NCI-H524 treated with DMSO at 0.1 percent for 48 hours (cell line): ENCODE data around the gene FAM131C.
"Not testable (repeated sequence)": the region's sequence is repeated elsewhere in the genome, so short reads cannot be mapped to it uniquely, and the experiment has no call there.

Experiments
- DNase-seq: peaks from one replicate; lab custom pipeline; 2025; lab: John Stamatoyannopoulos, UW

Gene FAM131C

DNA sequence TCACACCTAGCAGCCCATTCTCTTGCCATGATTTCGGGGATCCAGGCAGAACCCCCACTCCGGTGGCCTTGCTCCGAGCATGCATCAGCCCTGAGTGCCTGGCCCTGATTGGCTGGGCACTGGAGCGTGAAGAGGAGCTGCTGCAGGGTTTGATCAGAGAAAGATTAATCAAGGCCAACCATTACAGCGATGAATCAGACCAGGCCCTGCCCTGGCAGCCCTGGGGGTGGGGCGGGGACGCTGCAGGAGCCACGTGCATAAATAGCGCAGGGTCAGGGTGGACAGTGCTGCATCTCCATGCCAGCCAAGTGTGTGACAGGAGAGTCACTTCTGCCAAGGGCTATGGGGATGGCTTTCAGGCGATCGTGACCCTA lies 3.4 kb upstream of the FAM131C start:
- no peak for DNase-seq

DNA sequence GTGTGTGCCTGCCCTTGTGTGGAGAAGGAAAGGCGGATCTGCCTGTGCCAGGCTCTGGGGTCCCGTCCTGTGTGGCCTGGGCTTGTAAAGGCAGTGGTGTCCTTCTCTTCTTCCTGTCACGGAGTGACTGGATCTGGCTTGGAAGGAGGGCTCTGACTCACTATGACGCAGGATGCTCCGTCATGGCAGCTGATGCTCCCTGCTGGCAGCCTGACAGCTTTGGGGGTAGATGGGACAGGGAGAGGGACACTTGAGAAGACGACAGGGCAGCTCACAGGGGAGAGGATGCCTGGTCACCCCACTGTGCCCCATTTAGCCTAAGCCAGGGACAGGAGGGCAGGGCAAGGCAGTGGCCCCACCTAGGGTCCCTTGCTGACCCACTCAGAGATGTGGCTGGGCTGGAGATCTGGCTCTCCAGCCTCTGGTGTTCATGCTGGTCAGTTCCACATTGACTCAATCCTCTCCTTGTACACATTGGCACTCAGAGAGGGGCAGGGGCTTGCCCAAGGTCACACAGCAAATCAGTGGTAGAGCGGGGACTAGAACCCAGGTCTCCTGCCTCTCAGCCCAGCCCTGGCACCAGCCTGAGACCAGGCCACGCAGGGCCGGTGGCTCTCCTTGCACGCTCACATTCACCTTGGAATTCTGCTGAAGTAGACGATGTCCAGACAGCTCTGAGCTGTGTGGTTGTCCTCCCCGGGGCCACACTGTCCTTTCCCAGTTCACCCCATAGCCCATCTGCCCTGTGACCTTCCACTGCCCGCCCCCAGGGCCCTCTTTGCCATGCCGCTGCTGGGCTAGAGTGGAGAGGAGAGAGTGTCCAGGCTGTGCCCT lies 2.8 kb upstream of the FAM131C start:
- DNase-seq: no peak

DNA sequence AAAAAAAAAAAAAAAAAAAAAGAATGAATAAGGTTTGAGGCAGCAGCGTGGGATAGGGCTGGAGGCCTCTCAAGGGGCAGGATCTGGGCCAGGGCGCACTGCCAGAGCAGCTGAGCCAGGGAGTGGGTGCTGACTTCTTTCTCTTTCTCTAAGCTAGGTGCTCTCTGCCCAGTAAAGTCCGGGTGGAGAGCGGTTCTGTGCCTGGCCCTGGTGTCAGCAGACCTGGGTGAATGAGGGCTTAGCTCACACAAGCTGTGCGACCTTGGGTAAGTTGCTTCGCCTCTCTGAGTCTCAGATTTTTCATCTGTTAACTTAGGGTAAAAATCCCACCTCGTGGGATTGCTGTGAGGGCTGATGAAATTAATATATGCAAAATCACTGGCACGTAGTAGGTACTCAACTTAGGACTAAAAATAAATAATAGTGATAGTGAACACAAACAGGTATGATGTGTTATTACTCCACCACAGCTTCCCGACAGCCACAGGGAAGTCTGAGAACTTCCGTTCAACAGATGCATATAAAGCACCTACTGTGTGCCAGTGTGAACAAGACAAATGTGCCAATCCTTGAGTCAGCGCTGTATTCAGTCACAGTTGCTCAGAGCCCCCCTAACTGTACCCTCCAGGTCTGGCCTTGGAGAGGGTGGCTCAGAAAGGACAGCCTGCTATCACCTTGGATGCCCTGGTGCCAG lies 2.0 kb upstream of the FAM131C start:
- no peak for DNase-seq

DNA sequence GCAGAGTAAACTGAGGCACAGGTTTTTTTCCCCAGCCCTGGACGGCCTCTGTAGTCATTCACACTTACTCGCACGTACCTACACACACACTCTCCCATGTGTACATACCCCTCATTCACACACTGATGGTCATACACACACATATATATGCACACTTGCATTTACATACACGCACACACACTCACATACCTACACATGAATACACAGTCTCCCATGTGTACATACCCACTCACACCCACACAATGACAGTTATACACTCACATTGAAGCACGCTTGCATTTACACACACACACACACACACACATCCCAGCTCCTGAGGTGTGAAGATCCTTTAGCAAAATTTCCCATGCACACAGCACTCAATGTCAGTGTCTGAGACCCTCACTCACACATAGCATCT lies 766 bp upstream of the FAM131C start:
- no peak for DNase-seq

DNA sequence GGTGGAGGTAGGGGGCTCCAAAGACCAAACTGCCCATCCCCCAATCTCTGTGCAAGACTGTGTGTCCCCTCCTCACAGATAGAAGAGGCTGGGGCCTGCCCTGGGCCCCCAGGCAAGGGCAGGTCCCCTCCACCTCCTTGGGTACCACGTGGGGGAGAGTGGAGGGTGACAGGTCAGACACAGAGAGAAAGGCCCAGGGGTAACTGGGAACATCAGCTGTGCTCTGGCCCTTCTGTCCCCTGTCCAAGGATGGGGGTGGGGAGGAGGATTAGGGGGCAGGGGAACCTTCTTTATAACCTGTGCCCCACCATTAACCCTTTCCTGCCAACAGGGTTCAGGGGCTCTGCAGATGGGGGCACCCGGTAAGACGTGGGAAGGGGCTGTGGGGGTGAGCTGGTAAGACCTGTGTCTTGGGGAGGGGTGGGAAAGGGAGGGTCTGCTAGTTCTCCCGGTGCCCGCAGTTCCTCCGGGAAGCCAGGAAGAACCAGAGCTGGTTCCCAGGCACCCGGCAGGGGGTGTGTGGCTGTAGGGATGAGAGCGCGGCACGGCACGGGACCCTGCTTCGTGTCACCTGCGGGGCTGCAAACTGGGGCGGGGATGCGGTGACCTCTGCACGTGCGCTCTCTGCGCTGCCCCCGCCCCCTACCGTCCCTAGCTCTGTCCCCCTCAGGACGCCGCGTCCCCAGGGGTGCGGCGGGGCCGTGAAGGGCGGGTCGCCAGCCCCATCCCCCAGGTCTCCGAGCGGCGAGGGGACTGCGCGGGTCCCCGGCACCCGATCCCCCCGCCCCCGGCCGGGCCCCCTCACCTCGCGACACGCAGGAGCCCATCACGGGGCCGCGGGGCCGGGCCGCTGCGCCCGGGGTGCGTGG lies 601 bp downstream of the FAM131C start:
- no peak for DNase-seq

DNA sequence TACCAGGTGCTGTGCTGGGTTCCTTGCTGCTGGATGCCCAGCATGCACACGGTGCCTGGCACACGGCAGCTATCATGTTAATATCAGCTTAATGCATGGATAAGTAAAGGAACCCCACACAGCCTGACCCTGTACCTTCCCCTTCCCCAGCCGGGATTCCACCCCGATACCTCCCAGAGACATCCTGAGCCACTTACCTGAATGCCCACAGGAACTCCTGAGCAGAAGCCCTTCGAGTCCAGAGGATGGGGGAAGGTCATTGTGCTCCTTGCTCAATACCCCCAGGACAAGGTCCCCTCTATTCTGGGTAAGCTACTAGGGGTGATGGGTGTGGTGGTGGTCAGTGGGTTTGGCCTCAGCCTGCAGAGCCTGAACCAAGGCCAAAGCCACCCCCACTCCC lies 1.4 kb downstream of the FAM131C start:
- DNase-seq: no peak

DNA sequence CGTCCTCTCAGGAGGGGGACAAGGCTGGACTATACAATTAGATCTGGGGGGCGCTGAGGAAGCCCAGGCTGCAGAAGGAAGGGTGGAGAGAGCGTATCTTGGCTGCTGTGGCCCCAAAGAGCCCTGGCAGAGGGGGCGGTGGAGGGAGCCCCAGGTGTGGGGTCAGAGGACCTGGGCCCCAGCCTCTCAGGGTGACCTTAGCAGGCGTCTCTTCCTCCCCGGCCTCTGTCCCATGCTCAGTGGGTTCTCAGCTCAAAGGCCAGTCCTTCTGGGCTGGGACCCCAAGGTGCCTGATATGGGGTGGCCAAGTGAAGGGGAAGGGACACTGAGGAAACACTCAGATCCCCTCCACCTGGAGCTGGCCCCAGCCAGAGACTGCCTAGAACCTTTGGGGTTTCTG lies 1.8 kb downstream of the FAM131C start:
- no peak for DNase-seq

DNA sequence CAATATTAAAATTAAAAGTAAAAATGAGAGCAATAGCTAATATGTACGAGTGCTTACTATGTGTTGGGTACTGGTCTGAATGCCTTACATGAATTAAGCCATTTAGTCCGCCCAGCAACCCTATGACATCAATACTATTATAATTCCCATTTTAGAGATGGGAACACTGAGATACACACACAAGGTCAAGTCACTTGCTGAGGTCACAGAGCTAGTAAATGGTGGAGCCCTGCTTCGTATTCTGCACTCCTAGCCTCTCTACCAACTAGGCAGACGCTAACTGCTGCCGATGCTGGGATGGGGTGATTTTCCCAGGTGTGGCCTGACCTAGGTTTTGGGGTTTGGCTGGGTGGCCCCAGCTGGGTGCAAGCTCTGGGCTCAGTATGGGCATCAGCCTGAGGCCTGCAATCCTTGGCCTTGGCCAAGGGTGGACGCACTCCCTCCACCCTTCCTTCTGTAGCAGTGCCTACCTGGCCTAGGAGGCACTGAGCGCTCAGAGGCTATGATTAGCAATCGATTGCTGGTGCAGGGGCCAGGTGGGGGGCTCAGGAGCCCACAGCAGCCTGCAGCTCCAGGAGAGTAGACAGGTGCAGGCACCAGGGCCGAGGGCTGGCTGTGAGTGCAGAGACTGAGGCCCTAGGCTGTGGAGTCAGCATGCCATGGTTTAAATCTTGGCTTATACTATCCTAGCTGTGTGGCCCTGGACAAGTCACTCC lies 2.7 kb downstream of the FAM131C start:
- no peak for DNase-seq

DNA sequence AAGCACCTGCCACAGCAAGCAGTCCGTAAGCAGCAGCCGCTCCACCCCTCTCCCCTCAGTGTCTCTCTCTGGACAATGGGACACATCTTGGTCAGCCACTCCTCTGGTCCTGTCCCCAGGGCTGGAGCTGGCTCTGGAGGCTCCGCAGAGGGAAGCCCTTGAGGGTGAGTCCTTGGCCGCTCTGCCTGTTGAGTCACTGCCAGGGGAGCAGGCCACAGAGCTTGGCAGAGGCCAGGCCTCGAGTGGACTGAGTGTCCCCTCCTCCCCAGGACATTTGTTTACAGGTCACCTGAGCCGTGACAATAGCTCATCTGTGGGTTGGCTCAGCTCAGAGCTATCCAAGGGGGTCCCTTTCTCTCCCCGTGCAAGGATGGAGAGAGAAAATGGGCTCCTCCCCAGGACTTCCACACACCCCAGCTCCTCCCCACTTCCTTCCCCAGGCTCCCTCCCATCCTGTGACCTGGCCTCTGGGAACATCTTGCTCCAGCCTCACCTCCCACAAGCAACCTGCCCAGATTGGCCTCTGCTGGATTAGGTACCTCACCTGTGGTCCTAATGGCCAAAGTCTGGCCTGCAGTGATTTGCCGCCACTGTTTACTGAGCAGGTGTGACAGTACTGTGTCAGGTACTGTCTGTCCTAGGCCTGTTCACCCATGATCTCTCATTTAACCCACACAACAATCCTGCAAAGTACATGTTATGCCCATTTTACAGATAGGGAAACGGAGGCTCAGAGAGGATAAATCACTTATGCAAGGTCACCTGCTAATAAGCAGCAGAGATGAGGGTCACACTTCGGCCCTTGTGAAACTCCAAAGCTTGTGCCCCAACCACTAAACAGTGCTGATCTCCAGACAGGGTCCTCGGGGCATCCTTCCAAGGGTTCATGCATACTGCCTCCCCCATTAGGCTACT lies 4.8 kb downstream of the FAM131C start:
- no peak for DNase-seq

DNA sequence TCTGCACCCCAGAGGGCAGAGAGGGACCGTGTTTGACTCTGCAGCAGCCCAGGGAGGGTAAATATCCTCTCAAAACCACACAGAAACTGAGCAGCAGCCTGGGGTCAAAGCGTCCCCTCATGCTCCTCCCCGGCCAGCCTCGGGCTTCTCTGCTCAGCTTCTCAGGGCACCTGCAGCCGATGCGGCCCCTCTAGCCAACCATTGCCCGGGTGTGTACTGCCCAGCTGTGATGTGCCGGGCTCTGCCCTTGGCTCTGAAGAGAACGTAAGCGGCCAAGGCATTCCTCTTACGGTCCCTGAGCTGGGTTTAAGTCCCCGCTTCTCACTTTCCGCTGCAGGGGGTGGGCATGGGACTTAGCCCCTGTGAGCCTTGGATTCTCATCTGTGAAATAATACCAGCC lies 5.5 kb downstream of the FAM131C start:
- no peak for DNase-seq

DNA sequence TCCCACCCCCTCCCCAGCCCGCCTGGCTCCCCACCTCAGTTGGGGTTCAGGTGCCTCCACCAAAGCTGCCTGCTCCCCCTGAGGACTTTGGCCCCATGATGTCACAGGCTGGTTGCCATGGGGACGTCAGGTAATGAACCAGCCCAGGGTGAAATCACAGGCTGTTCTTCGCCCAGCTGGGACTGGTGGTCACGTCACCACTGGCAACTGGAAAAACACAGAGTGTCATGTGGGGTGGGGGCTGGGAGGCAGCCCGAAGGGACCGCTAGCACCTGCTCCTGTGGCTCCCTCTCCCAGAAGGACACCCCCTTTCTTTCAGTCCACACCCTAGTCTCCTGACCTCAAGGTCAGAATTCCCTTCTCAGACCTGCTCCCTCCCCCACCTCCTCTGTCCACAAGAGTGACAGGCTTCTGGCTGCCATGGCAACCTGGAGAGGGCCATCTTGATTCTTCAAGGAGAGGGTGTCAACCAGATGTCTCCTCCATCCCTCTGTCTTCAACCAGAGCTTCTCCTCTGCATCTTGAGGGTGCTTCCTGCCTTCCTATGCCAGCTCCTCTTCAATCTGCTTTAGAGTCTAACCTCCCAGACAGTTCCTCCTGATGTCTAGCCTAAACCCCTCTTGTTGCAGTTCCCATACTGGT lies 6.2 kb downstream of the FAM131C start:
- peak; percentile 47 for DNase-seq

DNA sequence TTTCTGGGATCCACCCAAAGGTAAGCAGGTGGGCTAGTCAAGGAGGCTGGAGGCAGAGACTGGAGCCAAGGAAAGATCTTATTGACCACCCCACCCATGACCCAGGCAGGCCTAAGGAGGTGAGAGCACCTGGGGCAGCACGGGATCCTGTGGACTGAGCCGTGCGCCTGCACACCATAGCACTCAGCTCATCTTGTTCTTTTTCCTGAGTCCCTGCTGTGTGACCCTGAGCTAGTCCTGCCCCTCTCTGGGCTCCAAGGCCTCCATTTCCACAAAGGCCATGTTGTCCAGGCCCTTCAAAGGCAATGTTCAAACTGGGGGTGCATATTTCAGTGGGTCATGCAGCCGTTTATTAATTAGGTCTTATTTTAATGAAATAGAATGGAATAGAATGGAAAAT lies 7.2 kb downstream of the FAM131C start:
- DNase-seq: no peak

DNA sequence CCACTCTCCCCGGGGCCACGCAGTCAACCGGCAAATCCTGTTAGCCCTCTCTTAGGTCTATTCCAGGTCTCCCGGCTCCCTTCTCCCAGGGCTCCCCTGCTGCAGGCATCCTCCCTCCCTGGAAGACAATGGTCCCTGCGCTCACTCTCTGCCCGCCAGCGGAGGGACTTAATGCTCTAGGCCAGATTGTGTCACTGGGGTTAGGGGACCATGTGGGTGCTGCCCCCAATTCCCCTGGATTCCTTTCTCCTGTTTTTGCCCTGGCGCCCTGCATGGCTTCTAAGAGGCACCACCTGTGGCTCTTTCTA lies 8.2 kb downstream of the FAM131C start:
- no peak for DNase-seq

DNA sequence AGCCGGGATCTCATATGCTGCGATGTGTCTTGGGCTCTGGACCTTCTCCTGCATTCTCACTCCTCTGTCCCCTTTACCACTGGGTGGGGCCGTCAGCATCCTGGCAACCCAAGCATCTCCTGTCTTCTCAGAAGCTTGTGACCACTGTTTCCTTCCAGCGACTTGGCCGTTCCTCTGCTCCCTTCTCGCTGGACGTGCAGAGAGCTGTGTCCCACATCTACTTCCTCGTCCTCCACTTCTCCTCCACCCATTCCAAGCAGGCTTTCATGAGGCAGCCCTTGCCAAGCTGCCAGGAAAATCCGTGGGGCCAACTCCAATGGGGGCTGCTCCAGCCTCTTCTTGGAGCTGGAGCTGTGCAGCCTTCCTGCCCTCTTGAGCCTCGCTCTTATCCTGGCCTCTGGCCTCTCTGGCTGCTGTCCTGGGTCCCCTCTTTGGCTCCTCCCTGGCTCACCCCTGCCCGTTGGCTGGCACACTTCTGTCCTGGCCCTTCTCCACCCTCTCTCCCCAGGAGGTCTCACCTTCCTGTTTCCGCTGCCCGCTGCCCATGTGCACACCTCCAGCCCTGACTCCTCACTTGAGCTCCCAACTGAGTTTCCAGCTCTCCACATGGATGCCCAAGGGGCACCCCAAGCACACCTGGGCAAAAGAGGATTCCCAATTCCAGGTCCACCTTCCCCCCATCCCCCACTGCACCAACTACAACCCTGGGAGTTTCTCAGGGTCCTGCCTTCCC lies 8.7 kb downstream of the FAM131C start:
- no peak for DNase-seq

DNA sequence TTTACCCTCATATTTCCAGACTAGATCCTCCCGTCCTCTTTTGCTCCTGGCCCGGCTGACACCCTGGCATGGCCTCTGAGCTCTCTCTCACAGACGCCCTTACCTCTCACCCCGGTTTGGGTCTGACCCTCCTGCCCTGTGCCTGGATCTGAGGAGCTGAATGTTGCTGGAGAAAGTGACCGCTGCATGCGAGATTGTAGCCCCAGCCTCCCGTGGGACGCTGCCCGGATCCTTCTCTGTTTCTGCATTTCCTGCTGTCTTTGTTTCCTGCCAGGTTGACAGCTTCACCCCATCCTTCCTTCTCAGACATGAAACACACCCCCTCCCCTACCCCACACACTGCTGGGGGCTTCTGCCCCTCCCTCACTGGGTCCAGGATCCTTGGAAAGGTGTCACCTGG lies 9.5 kb downstream of the FAM131C start:
- no peak for DNase-seq

DNA sequence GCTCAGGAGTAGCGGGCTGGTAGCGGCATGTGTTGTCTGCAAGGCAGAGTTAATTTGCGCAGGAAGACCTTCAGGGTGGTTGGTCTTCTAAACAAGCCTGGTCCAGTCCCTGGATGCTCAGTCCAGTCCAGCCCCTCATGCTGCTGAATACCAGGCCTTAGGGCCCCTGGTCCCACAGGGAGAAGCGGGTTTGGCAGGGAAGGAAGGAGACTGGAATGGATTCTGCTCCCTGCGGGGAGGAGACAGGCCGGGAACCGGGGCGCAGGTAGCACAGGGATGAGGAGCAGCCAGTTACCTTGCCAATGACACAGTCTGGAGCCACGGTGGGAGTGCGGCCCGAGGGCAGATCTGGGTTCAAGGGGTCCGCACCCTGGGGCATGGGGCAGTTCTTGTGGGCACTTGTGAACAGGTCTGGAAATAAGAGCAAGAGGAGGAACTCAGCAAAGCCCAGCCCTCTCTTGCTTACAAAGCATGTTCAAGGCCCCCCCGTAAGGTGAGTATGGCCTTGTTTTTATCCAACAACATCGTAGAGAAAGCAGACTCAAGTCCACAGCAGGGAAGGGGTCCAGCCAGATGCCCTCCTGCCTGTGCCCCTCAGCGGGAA lies 10.1 kb downstream of the FAM131C start:
- no peak for DNase-seq

DNA sequence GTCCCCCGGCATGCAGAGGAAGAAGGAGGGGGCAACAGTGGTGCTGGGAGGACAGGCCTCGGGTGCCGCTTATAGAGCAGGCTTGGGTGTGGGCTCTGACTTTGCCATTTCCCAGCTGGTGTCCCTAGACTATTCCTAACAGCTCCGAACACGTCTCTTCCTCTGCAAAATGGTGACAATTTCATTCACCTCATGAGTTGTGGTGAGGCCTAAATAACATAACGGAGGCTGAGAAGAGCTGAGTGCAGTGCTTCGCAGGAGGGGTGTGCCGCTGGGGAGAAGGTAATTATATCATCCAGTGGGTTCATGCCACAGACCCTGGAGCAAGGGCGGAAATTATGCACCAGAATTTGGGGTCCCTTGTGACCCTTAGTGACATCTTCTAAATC lies 10.8 kb downstream of the FAM131C start:
- DNase-seq: not testable (repeated sequence)

DNA sequence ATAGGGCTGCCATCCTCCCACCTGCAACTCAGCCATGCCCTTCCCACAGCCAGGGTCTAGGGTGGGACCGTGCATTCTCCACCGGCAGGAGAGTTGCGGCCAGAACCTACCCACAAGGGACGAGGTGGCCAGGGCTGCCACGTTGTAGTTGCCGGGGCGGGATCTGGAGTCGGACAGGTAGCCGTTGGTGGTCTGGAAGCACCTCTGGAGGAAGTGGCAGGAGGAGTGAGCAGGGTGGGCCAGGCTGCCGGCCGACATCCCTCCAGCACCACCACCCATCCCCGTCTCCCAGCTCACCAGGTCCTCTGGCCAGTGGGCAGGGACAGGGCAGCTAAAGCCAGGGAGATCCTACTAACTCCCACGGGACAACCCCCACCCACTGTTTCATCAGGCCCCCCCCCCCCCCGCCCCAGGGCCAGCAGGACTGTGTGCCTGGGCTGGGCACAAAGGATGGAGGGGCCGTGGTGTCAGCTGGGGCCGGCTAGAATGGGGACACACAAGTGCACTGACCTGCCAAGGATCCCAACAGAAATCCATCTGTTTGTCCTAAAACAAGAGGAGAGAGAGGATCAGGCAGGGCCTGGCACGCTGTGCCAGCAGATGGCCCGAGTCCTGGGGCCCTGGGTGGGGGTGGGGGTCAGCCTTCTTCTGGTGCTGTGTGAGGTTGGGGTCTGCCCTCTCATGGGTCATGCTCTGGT lies 11.3 kb downstream of the FAM131C start:
- not testable (repeated sequence) for DNase-seq

DNA sequence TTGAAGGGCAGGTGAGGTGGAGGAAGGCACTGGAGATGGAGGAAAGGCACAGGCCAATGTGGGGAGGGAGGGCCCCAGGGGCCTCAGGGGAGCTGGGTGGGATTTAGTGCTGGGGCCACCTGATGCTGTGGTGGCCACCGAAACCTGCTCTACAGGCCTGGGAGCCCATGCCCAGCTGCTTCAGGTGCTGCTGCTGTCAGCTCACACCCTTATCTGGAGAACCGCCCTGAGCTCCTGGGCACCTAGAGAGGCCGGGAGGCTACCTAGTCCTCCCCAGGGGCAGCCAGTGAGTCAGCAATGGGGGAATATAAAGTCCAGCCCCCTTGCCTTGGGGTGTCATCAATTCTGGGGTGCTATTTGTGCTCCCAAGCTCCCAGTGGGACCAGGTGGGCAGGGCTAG lies 12.2 kb downstream of the FAM131C start:
- no peak for DNase-seq
